HepG2 (cell line): ENCODE results near the gene ALKBH5. TPM values are rescaled to one million over a fixed set of nuclear protein-coding genes. Genes with fewer than 3 reads are reported as not detected.

Experiments used
- ATAC-seq: fragments of 200-7000 bp; cut with Tn5 transposase; 3 replicates; pipeline ENCODE4 v1.9.1; 2020; ENCODE audit warnings: mild to moderate bottlenecking, moderate library complexity
- BruUV-seq: library from RNA; stranded (reverse); fragments of 400-500 nt; replicated peaks from 2 replicates; lab custom pipeline; 2021; lab: Mats Ljungman, UMichigan
- CTCF ChIA-PET: fragments of 300-600 bp; formaldehyde crosslinking; extraction: SDS; loops from one replicate; lab custom pipeline; 2021; ENCODE audit warnings: low total read pairs, inconsistent platforms, low intra/inter-chr PET ratio; lab: Yijun Ruan, JAX
- POLR2A ChIA-PET: fragments of 350-600 bp; sonication (Branson Sonifier 250); formaldehyde crosslinking; loops from one replicate; lab custom pipeline; 2020; ENCODE audit warnings: antibody characterized with exemption, inconsistent platforms; lab: Yijun Ruan, JAX
- DNase-seq: peaks from one replicate; pipeline ENCODE4 v3.0.0-alpha.2; 2015; ENCODE audit warnings: low spot score
- FAIRE-seq: peaks from 3 replicates; lab custom pipeline; 2011; peaks lifted over from hg19 to GRCh38; lab: Jason Lieb, UNC
- H2AFZ ChIP-seq: one replicate; pipeline ENCODE4 v1.6.1; 2011; ENCODE audit warnings: low read length, inconsistent platforms
- H3K27ac ChIP-seq: fragments of 300-600 bp; 3 replicates; pipeline ENCODE4 v1.8.0; 2011; ENCODE audit warnings: mixed run types, mild to moderate bottlenecking, mixed read lengths, low read length, inconsistent platforms; ENCODE audit not compliant: insufficient read depth; ENCODE audit errors: extremely low read length
- H3K27me3 ChIP-seq, 2 experiments: fragments of 200-600 bp in 1 of 2; 2 replicates in 1 of 2; 3 replicates in 1 of 2; pipeline versions ENCODE4 v1.6.0 to v1.8.0; 2011; ENCODE audit warnings: low read length in 2 of 2, mild to moderate bottlenecking in 2 of 2, moderate library complexity in 2 of 2, inconsistent platforms in 1 of 2; ENCODE audit not compliant: insufficient read depth in 2 of 2, control insufficient read depth in 1 of 2
- H3K36me3 ChIP-seq, 2 experiments: fragments of 200-600 bp in 1 of 2; replicated peaks in 1 of 2; 2 replicates in 1 of 2; 3 replicates in 1 of 2; pipeline versions ENCODE4 v1.5.1 to v1.8.0; 2011; ENCODE audit warnings: low read length in 2 of 2, inconsistent platforms in 1 of 2; ENCODE audit not compliant: insufficient read depth in 2 of 2, control insufficient read depth in 1 of 2
- H3K4me1 ChIP-seq: 2 replicates; pipeline ENCODE4 v1.5.1; 2012; ENCODE audit warnings: low read length, inconsistent platforms; ENCODE audit not compliant: insufficient read depth
- H3K4me2 ChIP-seq: 2 replicates; pipeline ENCODE4 v1.6.0; 2011; ENCODE audit warnings: low read depth, low read length, inconsistent platforms
- H3K4me3 ChIP-seq, 3 experiments: fragments of 200-600 bp in 1 of 3; sonication (generic), shearing (Covaris generic) in 1 of 3; replicated peaks in 1 of 3; 2 replicates each; pipeline ENCODE4 v1.5.1; 2011 to 2016; ENCODE audit warnings: low read length in 3 of 3, inconsistent platforms in 2 of 3, low read depth in 2 of 3, mild to moderate bottlenecking in 2 of 3, control low read depth in 1 of 3, mixed read lengths in 1 of 3; ENCODE audit not compliant: insufficient read depth in 1 of 3
- H3K79me2 ChIP-seq: one replicate; pipeline ENCODE4 v1.6.1; 2011; ENCODE audit warnings: low read length, inconsistent platforms; ENCODE audit not compliant: insufficient read depth
- H3K9ac ChIP-seq: 2 replicates; pipeline ENCODE4 v1.6.0; 2011; ENCODE audit warnings: mild to moderate bottlenecking, low read depth, low read length, inconsistent platforms; ENCODE audit not compliant: insufficient read depth
- H3K9me3 ChIP-seq: 2 replicates; pipeline ENCODE4 v1.5.1; 2012; ENCODE audit warnings: mild to moderate bottlenecking, low read length
- H4K20me1 ChIP-seq: 2 replicates; pipeline ENCODE4 v1.6.0; 2011; ENCODE audit warnings: inconsistent platforms, mild to moderate bottlenecking, low read length, moderate library complexity; ENCODE audit not compliant: insufficient read depth
- SNAPC4 ChIP-seq: sonication (generic); formaldehyde crosslinking; IDR thresholded peaks from 2 replicates; pipeline ENCODE4 v1.4.0; 2020; ENCODE audit warnings: mild to moderate bottlenecking, missing genetic modification reagents
- ZSCAN12 ChIP-seq: sonication (generic); formaldehyde crosslinking; IDR thresholded peaks from 2 replicates; pipeline ENCODE4 v1.9.0; 2021; ENCODE audit warnings: mild to moderate bottlenecking, missing genetic modification reagents
- ZSCAN31 ChIP-seq: sonication (generic); formaldehyde crosslinking; IDR thresholded peaks from 2 replicates; pipeline ENCODE4 v1.5.0; 2020; ENCODE audit warnings: low read depth, mild to moderate bottlenecking, missing genetic modification reagents
- WGBS: methylation state at CpG from one replicate; pipeline ENCODE4 v1.1.6; 2017; ENCODE audit warnings: low lambda C conversion rate; 5-methylcytosine and 5-hydroxymethylcytosine counted together
- in situ Hi-C: cut with HindIII; loops from 2 replicates; pipeline ENCODE4 v1.10.0; 2017; ENCODE audit warnings: low pct_unique_long_range_greater_than_20kb; ENCODE audit not compliant: extremely low pct_ligation_motif_present
- intact Hi-C: fragments of 100-400 bp; cut with micrococcal nuclease; formaldehyde crosslinking; loops from one replicate; pipeline ENCODE4 v1.10.0; 2022; ENCODE audit not compliant: unreplicated experiment
- polyA plus RNA-seq, 8 experiments: library from polyadenylated mRNA; depleted of rRNA in 3 of 8; stranded (reverse) in 7 of 8; unstranded in 1 of 8; fragments of >200 nt; fragmentation: Illumina TruSeq in 4 of 8; extraction: Trizol in 4 of 8; gene quantifications; 2 replicates each; pipeline versions ENCODE4 v1.2.1 to v1.2.3, GENCODE V29; 2011 to 2016; ENCODE audit warnings: low read depth in 4 of 8, missing spikeins in 1 of 8, mixed read lengths in 1 of 8; ENCODE audit not compliant: insufficient read depth in 1 of 8
- total RNA-seq, 5 experiments: library from RNA; depleted of rRNA; stranded (reverse); fragments of >200 nt; fragmentation: Illumina TruSeq; extraction: Trizol; gene quantifications; 2 replicates each; pipeline ENCODE4 v1.2.3, GENCODE V29; 2016; ENCODE audit warnings: low read depth in 1 of 5
- TF ChIP-seq, protein P1 (sequence below): sonication (generic); formaldehyde crosslinking; IDR thresholded peaks from 2 replicates; pipeline ENCODE4 v1.9.0; 2021; ENCODE audit warnings: missing genetic modification reagents, borderline replicate concordance

Gene ALKBH5
- total and polyA plus RNA-seq, 2 of the 13 experiments (the other 11 are each of a cell fraction or from before 2014, with no cell fraction given), result 68.9 to 76.9 TPM

GRCh38 chr17:18252160-18252559 lies 68.5 kb downstream of the ALKBH5 start:
- no peak overlapping the region for H3K9ac ChIP-seq
- no peak overlapping the region for H2AFZ ChIP-seq
- FAIRE-seq, result no peak
- H3K4me2 ChIP-seq, result no peak overlapping the region
- no peak for ATAC-seq
- H3K9me3 ChIP-seq, result no peaks in the 10 kb centered on the region
- TF ChIP-seq ZSCAN12 (CRISPR knock-in tag) (no peak), SNAPC4 (no peak), ZSCAN31 (no peak)
- TF ChIP-seq, protein P1, sequence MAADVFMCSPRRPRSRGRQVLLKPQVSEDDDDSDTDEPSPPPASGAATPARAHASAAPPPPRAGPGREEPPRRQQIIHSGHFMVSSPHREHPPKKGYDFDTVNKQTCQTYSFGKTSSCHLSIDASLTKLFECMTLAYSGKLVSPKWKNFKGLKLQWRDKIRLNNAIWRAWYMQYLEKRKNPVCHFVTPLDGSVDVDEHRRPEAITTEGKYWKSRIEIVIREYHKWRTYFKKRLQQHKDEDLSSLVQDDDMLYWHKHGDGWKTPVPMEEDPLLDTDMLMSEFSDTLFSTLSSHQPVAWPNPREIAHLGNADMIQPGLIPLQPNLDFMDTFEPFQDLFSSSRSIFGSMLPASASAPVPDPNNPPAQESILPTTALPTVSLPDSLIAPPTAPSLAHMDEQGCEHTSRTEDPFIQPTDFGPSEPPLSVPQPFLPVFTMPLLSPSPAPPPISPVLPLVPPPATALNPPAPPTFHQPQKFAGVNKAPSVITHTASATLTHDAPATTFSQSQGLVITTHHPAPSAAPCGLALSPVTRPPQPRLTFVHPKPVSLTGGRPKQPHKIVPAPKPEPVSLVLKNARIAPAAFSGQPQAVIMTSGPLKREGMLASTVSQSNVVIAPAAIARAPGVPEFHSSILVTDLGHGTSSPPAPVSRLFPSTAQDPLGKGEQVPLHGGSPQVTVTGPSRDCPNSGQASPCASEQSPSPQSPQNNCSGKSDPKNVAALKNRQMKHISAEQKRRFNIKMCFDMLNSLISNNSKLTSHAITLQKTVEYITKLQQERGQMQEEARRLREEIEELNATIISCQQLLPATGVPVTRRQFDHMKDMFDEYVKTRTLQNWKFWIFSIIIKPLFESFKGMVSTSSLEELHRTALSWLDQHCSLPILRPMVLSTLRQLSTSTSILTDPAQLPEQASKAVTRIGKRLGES (CRISPR knock-in tag), result no peak
- TF ChIP-seq, all 625 proteins: peak for 0
- H3K79me2 ChIP-seq, result peaks cover 12% of the 10 kb centered on the region
- in situ Hi-C loops, result no loop called here
- no peaks in the 10 kb centered on the region for H3K27me3 ChIP-seq
- ChIA-PET CTCF (no interaction called here), POLR2A (no interaction called here)
- no peak for DNase-seq
- no peak overlapping the region for H3K27ac ChIP-seq
- H3K4me3 ChIP-seq, result no peak overlapping the region
- H3K4me1 ChIP-seq, result peaks cover 11% of the 10 kb centered on the region
- BruUV-seq, result no TSS peak
- H3K36me3 ChIP-seq, result peaks cover 35 to 80% of the 10 kb centered on the region in 2 experiments; a peak in 4 of 5 replicates
- intact Hi-C loops, result no loop called here
- H4K20me1 ChIP-seq, result peaks cover 8% of the 10 kb centered on the region; the same call in 1 of the 2 replicates
- WGBS, result 93% methylated on average over 2 of the region's 5 CpGs
